ENCODE results near the gene INPP5B. TPM values are rescaled to one million over a fixed set of nuclear protein-coding genes. Genes with fewer than 3 reads are reported as not detected.
A peak's percentile ranks its signal among the peaks of the same experiment; 100 is the strongest.

Gene INPP5B
- total and polyA plus RNA-seq, 2 of the 13 experiments (the other 11 are each of a cell fraction or from before 2014, with no cell fraction given), result 9.0 to 9.8 TPM

DNA sequence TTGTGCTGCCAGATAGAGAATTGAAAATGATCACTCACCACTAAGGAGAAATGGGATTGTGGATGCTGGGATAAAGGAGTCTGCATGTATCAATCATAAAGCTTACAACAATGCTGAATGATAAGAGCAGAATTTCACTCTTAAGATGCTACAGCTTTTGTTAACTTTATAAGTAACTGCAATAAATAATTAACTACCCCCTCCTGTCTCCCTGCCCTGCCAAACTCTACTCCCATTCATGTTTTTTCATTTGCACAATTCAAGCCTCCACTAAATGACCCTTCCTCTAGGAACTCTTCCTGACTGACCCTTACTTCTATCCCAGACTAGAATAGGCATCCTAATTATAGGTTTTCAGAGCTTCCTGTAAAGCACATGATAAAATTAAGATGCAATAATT, 102.3 kb downstream of the INPP5B start:
- H3K79me2 ChIP-seq (ENCODE audit: insufficient read depth, low read length), result peaks cover 3% of the 10 kb centered on the region
- TF ChIP-seq, protein P1, sequence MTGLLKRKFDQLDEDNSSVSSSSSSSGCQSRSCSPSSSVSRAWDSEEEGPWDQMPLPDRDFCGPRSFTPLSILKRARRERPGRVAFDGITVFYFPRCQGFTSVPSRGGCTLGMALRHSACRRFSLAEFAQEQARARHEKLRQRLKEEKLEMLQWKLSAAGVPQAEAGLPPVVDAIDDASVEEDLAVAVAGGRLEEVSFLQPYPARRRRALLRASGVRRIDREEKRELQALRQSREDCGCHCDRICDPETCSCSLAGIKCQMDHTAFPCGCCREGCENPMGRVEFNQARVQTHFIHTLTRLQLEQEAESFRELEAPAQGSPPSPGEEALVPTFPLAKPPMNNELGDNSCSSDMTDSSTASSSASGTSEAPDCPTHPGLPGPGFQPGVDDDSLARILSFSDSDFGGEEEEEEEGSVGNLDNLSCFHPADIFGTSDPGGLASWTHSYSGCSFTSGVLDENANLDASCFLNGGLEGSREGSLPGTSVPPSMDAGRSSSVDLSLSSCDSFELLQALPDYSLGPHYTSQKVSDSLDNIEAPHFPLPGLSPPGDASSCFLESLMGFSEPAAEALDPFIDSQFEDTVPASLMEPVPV (CRISPR knock-in tag; IDR thresholded peaks at IDR 0.05), result no peak
- TF ChIP-seq ZNF891 (CRISPR knock-in tag; IDR thresholded peaks at IDR 0.05), result no peak
- TF ChIP-seq SMC3 (IDR thresholded peaks at IDR 0.05; ENCODE audit: low read length), result no peak
- no peaks in the 10 kb centered on the region for H3K9me3 ChIP-seq (ENCODE audit: low read length)
- no peaks in the 10 kb centered on the region for H3K27me3 ChIP-seq (ENCODE audit: control insufficient read depth in 1 of 2, insufficient read depth in 2 of 2, low read length in 2 of 2)
- intact Hi-C loops (cut with micrococcal nuclease; ENCODE audit: unreplicated experiment) (no loop called here), in situ Hi-C loops (cut with HindIII; ENCODE audit: extremely low pct_ligation_motif_present, low pct_unique_long_range_greater_than_20kb) (no loop called here)
- H3K27ac ChIP-seq (ENCODE audit: extremely low read length, insufficient read depth, low read length), result no peak overlapping the region
- no peak overlapping the region for H3K9ac ChIP-seq (ENCODE audit: insufficient read depth, low read depth, low read length)
- CTCF ChIA-PET (ENCODE audit: low intra/inter-chr PET ratio, low total read pairs), result no interaction called here
- H3K4me2 ChIP-seq (ENCODE audit: low read depth, low read length), result no peak overlapping the region
- H3K36me3 ChIP-seq (replicated peaks in 1 of 2; ENCODE audit: control insufficient read depth in 1 of 2, insufficient read depth in 2 of 2, low read length in 2 of 2), result peaks cover 9 to 22% of the 10 kb centered on the region in 2 experiments; a peak in 4 of 5 replicates
- no peak for FAIRE-seq
- no TSS peak for BruUV-seq (replicated peaks)
- POLR2A ChIA-PET, result interaction anchor here (1.2 kb wide), 1 partner anchor 15 kb away, joined by 3 read pairs; the partner anchor contains the start of gene MTF1
- no peak overlapping the region for H3K4me3 ChIP-seq (replicated peaks in 1 of 3; ENCODE audit: insufficient read depth in 1 of 3, low read depth in 2 of 3, low read length in 3 of 3)
- H4K20me1 ChIP-seq (ENCODE audit: insufficient read depth, low read length), result no peaks in the 10 kb centered on the region
- H2AFZ ChIP-seq (ENCODE audit: low read length), result no peak overlapping the region
- H3K4me1 ChIP-seq (ENCODE audit: insufficient read depth, low read length), result no peaks in the 10 kb centered on the region
- ATAC-seq, result no peak
- no peak for DNase-seq (ENCODE audit: low spot score)

DNA sequence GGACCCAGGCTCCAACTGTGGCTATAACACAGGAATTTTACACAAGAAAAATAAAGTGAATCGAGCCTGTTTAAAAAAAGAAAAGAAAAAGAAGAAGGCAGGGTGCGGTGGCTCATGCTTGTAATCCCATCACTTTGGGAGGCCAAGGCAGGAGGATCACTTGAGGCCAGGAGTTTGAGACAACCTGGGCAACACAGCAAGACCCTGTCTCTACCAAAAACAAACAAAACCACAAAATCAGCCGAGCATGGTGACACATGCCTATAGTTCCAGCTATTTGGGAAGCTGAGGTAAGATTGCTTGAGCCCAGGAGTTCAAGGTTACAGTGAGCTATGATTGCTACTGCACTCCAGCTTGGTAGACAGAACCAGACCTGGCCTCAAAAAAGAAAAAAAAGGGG, 105.2 kb downstream of the INPP5B start:
- FAIRE-seq (no peak), ATAC-seq (no peak), DNase-seq (ENCODE audit: low spot score) (no peak)
- H4K20me1 ChIP-seq (ENCODE audit: insufficient read depth, low read length), result no peaks in the 10 kb centered on the region
- H3K27ac ChIP-seq (ENCODE audit: extremely low read length, insufficient read depth, low read length), result no peak overlapping the region
- CTCF ChIA-PET (ENCODE audit: low intra/inter-chr PET ratio, low total read pairs), result no interaction called here
- TF ChIP-seq, protein P2, sequence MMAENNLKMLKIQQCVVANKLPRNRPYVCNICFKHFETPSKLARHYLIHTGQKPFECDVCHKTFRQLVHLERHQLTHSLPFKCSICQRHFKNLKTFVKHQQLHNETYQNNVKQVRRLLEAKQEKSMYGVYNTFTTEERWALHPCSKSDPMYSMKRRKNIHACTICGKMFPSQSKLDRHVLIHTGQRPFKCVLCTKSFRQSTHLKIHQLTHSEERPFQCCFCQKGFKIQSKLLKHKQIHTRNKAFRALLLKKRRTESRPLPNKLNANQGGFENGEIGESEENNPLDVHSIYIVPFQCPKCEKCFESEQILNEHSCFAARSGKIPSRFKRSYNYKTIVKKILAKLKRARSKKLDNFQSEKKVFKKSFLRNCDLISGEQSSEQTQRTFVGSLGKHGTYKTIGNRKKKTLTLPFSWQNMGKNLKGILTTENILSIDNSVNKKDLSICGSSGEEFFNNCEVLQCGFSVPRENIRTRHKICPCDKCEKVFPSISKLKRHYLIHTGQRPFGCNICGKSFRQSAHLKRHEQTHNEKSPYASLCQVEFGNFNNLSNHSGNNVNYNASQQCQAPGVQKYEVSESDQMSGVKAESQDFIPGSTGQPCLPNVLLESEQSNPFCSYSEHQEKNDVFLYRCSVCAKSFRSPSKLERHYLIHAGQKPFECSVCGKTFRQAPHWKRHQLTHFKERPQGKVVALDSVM (CRISPR knock-in tag; IDR thresholded peaks at IDR 0.05), result peak; percentile 57; the same call in 1 of the 2 replicates
- TF ChIP-seq TP53 (CRISPR knock-in tag; conservative IDR thresholded peaks at IDR 0.05), result no peak
- TF ChIP-seq ZNF570 (CRISPR knock-in tag; IDR thresholded peaks at IDR 0.05; ENCODE audit: borderline replicate concordance), result no peak
- TF ChIP-seq MXI1 (IDR thresholded peaks at IDR 0.05; ENCODE audit: borderline replicate concordance, low read depth, low read length), result no peak
- no peak for TF ChIP-seq WIZ (CRISPR knock-in tag; IDR thresholded peaks at IDR 0.05)
- peak; percentile 84 for TF ChIP-seq ZNF121 (CRISPR knock-in tag; IDR thresholded peaks at IDR 0.05)
- TF ChIP-seq, protein P3, sequence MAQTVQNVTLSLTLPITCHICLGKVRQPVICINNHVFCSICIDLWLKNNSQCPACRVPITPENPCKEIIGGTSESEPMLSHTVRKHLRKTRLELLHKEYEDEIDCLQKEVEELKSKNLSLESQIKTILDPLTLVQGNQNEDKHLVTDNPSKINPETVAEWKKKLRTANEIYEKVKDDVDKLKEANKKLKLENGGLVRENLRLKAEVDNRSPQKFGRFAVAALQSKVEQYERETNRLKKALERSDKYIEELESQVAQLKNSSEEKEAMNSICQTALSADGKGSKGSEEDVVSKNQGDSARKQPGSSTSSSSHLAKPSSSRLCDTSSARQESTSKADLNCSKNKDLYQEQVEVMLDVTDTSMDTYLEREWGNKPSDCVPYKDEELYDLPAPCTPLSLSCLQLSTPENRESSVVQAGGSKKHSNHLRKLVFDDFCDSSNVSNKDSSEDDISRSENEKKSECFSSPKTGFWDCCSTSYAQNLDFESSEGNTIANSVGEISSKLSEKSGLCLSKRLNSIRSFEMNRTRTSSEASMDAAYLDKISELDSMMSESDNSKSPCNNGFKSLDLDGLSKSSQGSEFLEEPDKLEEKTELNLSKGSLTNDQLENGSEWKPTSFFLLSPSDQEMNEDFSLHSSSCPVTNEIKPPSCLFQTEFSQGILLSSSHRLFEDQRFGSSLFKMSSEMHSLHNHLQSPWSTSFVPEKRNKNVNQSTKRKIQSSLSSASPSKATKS (CRISPR knock-in tag; IDR thresholded peaks at IDR 0.05), result no peak
- no peak overlapping the region for H3K9ac ChIP-seq (ENCODE audit: insufficient read depth, low read depth, low read length)
- no peaks in the 10 kb centered on the region for H3K79me2 ChIP-seq (ENCODE audit: insufficient read depth, low read length)
- H3K9me3 ChIP-seq (ENCODE audit: low read length), result no peaks in the 10 kb centered on the region
- H3K4me2 ChIP-seq (ENCODE audit: low read depth, low read length), result no peak overlapping the region
- BruUV-seq (replicated peaks), result no TSS peak
- no peaks in the 10 kb centered on the region for H3K27me3 ChIP-seq (ENCODE audit: control insufficient read depth in 1 of 2, insufficient read depth in 2 of 2, low read length in 2 of 2)
- POLR2A ChIA-PET, result interaction anchor here (1.1 to 1.3 kb wide), 2 partner anchors 15 to 18 kb away, joined by 4 read pairs; partner anchors contain the start of gene MTF1
- intact Hi-C loops (cut with micrococcal nuclease; ENCODE audit: unreplicated experiment), result no loop called here
- WGBS (ENCODE audit: low lambda C conversion rate), result 82% methylated on average over 3 of the region's 3 CpGs
- no peak overlapping the region for H3K4me3 ChIP-seq (replicated peaks in 1 of 3; ENCODE audit: insufficient read depth in 1 of 3, low read depth in 2 of 3, low read length in 3 of 3)
- in situ Hi-C loops (cut with HindIII; ENCODE audit: extremely low pct_ligation_motif_present, low pct_unique_long_range_greater_than_20kb), result no loop called here
- H2AFZ ChIP-seq (ENCODE audit: low read length), result no peak overlapping the region
- no peaks in the 10 kb centered on the region for H3K4me1 ChIP-seq (ENCODE audit: insufficient read depth, low read length)
- peaks cover 14 to 34% of the 10 kb centered on the region in 2 experiments; a peak in 4 of 5 replicates for H3K36me3 ChIP-seq (replicated peaks in 1 of 2; ENCODE audit: control insufficient read depth in 1 of 2, insufficient read depth in 2 of 2, low read length in 2 of 2)
